HG03175 (cell line): ENCODE results near the gene STEAP2.
A peak's percentile ranks its signal among the peaks of the same experiment; 100 is the strongest.

Source experiments
- ATAC-seq: cut with Tn5 transposase; IDR thresholded peaks from one replicate; pipeline ENCODE4 v1.9.1; 2021; ENCODE audit warnings: mild to moderate bottlenecking, moderate library complexity; ENCODE audit not compliant: unreplicated experiment

The STEAP2 gene

GRCh38 chr7:90192876-90193750 is 18.4 kb upstream of the STEAP2 start:
- no peak for ATAC-seq

DNA sequence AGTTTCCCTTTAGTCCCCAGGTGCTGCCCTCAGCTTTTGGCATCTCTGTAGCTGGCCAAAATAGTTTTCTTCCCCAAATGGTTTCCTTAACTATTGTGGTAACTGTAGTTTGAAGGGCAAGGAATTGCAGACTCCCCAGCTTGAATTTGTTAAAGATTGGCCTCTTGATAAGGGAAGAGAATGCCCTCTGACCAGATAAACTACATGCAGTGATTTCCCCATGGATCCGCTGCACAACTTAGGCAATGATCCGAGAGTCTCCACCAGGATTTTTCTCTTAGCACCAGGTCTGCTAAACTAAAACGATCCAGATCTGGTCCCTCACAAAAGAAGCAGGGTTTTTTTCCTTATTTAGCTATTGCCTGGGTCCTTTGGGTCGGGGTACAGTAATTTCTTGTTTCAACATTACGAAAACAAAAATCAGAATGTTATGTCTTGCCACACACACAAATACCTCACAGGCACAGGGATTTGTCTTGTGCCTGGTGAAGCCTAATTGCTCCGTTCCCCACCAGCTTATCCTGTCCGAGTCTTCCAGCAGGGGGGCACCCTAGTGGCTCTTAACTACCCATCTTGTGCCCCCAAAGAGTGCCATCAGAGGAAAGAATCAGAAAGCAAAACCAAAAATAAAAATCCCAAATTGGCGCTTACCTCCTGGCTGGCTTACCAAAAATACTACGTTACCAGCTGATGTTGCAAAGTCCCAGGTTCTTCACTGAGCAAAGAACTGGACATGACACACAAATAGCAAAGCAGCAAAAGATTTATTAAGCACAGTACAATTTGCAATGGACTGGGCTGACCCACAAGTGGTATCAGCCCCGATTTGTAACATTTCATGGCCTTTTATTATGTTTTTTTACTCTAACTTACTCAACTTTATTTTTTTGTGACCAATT is 16.4 kb upstream of the STEAP2 start:
- ATAC-seq, result no peak

DNA sequence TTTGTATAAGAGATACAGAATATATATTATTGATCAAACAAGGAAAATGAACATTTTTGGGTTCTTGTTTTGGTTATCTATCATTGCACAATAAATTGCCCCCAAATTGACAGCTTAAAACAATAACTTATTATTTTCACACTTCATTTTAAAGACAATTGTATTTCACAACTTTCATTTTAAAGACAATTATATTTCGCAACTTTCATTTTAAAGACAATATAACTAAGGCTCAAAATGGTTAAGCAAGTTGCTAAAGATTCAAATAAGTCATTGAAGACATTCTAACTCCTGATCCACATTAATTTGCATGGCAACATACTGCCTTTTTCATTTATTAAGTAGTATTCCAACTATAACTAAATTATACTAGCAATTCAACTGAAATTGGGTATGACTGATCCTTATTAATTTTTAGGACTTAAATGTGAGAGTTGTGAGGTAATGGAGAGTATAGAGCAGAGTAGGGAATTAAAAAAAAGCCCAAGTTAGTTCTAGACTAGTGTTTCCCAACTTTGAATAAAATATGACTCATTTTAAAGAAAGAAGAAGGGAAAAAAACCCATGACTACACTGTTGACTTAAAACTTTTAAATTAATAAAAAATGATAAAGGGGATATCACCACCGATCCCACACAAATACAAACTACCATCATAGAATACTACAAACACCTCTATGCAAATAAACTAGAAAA is 9.9 kb upstream of the STEAP2 start:
- ATAC-seq, result no peak

GRCh38 chr7:90207956-90208355 is 3.6 kb upstream of the STEAP2 start:
- no peak for ATAC-seq

GRCh38 chr7:90209776-90210175 is 1.8 kb upstream of the STEAP2 start:
- ATAC-seq, result no peak

- no peak for ATAC-seq
Measured at GRCh38 chr7:90210475-90210874, 1.1 kb upstream of the STEAP2 start.

GRCh38 chr7:90210981-90211380 is 559 bp upstream of the STEAP2 start:
- peak; percentile 21 for ATAC-seq

- ATAC-seq, result no peak
Measured at GRCh38 chr7:90212149-90212495, 582 bp downstream of the STEAP2 start.

GRCh38 chr7:90213521-90213920 is 2.0 kb downstream of the STEAP2 start:
- ATAC-seq, result no peak

DNA sequence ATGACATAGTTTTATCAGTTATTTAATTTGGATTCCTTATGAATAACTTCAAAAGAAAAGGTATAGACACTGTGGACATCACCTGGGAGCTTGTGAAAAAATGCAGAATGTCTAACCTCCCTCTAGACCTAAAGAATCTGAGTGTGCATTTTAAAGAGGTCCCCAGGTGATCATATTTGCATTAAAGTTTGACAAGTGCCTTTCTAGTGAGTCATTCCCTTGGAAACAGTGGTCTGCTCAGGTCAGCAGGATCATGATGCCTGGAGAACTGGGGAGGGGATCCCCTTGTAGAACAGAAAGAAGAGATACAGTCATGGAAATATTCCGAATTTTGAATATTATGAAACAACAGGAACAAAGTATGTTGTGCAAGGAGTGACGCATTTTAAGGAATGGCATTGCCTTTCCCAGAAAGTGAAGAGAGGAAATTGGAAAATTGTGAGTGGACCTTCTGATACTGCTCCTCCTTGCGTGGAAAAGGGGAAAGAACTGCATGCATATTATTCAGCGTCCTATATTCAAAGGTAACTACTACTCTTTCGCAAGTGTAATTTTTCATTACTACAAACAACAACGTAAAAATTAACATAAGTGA is 4.6 kb downstream of the STEAP2 start:
- no peak for ATAC-seq

GRCh38 chr7:90216771-90217170 is 5.2 kb downstream of the STEAP2 start:
- no peak for ATAC-seq

DNA sequence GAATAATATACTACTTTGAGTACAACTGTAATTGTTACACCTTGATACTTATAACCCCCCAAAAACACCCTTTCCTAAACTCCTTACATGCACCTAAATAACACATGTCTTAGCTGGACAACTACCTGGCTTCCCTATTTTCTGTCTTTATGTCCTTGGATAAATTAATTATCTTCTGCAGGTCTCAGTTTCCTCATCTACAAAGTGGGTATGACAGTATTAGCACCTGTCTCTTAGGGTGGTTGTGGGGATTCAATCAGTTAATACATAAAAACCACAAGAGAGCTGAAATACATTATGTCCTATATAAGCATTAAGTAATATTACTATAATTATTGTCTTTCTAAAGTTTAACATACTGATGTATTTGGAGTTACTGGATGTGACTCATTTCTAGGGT is 10.8 kb downstream of the STEAP2 start:
- ATAC-seq, result no peak

- no peak for ATAC-seq
Measured at GRCh38 chr7:90222811-90223725, 11.5 kb downstream of the STEAP2 start.

- ATAC-seq, result no peak
Measured at GRCh38 chr7:90224195-90224594, 12.7 kb downstream of the STEAP2 start.

GRCh38 chr7:90225181-90225580 is 13.6 kb downstream of the STEAP2 start:
- ATAC-seq, result no peak

- ATAC-seq, result no peak
Measured at GRCh38 chr7:90225601-90226000, 14.1 kb downstream of the STEAP2 start.

GRCh38 chr7:90227259-90227658 is 15.7 kb downstream of the STEAP2 start:
- ATAC-seq, result no peak

GRCh38 chr7:90229682-90230081 is 18.1 kb downstream of the STEAP2 start:
- ATAC-seq, result no peak

GRCh38 chr7:90230834-90231233 is 19.3 kb downstream of the STEAP2 start:
- no peak for ATAC-seq

- no peak for ATAC-seq
Measured at GRCh38 chr7:90231304-90231703, 19.8 kb downstream of the STEAP2 start.
